Eye (tissue), 1 donor: ENCODE measurements around the gene NUP153.
"Not testable (repeated sequence)": the region's sequence is repeated elsewhere in the genome, so short reads cannot be mapped to it uniquely, and the experiment has no call there.

Experiments used
- DNase-seq: peaks from one replicate; pipeline ENCODE4 v3.0.0-alpha.2; 2015

NUP153 gene

DNA sequence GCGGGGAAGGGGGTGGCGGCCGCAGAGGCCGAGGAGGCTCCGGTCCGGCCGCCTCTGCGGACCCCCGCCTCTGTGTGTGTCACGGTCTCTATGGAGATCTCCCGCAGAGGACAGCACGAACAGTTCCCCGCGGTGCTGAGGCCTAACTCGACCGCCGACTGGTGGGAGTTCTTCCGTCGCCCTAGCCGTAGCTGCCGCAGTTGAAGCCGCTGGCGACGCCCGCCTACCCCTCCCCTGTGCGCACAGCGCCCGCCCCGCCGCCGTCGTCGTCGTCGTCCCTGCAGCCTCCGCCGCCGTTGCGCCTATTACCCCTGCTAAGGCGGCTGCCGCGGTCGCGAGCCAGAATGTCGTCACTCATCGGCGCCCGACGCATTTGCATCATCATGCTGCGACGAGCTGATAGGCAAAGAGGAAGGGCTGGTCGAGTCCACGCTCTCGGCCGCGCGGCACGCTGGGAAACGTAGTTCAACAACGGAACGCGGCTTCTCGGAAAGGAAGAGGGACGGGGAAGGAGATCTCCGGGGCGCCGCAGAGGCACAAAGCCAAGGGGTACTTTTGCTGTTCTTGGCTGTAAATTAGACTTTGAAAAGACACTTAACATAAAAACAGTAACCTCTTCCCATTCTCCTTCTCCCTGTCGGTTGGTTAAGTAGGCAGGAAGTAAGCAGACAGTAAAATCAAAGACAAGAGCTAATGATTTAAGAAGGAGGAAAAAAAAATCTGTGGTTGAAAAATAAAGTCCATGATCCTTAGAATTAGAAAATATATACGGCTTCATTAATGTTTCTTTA, at the start of gene NUP153:
TSS of gene NUP153 (minus strand) at position 346 of the 791 bp plus-strand sequence. CDS start 538 bp downstream, outside the sequence.
- DNase-seq, result peak; percentile 100

DNA sequence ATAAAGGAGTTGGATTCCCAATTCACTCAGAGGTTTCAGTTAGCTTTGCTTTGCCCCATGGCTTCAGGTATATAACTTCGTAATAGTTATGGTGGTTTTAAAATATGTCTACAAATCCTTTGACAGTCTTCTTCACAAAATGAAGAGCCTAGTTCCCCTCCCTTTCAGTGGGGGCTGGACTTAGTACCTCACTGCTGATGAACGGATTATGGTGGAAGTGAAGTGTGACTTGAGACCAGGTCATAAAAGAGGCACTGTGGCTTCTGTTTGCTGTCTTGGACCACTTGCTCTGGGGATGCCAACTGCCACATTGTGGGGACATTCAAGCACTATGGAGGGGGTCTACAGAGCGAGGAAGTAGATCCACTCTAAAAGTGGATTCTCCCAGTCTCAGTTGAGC, 47.5 kb upstream of the NUP153 start:
- no peak for DNase-seq

DNA sequence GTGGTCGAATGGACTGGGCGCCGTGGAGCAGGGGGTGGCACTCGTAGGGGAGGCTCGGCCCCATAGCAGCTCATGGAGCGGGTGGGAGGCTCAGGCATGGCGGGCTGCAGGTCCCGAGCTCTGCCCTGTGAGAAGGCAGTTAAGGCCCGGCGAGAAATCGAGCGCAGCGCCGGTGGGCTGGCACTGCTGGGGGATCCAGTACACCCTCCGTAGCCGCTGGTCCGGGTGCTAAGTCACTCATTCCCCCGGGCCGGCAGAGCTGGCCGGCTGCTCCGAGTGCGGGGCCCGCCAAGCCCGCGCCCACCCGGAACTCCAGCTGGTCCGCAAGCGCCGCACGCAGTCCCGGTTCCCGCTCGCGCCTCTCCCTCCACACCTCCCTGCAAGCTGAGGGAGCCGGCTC, 38.6 kb upstream of the NUP153 start:
- not testable (repeated sequence) for DNase-seq

- DNase-seq, result not testable (repeated sequence)
Observed at GRCh38 chr6:17744757-17745308, 38.1 kb upstream of the NUP153 start.

- DNase-seq, result no peak
Observed at GRCh38 chr6:17744019-17744756, 37.5 kb upstream of the NUP153 start.

GRCh38 chr6:17741507-17741906, 34.8 kb upstream of the NUP153 start:
- no peak for DNase-seq

DNA sequence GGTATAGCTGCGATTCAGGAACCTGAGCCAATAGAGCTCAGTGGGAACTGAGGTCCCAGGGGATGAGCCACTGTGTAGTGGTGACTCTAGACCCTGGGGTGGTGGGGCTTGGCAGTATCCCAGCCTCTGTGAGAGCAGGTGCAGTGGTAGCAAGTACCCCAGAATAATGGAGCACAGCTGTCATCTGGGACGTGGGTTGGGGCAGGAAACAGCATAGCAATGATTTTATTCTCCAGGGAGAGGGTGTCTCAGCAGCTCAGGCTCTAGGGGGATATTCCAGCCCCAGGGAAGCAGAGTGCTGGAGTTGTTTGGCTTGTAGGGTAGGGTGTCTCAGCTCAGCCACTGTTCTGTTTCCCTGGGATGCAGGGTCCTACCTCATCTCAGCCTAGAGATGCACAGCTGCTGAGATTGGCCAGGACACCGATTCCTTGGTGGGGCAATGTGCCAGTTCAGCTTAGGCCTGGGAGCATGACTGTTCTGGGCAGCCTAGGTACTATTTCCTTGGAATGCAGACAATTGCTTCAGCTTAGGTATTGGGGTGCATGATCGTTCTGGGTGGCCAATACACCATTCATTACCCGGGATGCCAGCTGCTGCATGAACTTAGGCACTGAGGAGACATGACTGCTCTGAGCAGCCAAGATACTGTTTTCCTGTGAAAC, 34.0 kb upstream of the NUP153 start:
- no peak for DNase-seq

GRCh38 chr6:17737704-17738252, 31.1 kb upstream of the NUP153 start:
- no peak for DNase-seq

GRCh38 chr6:17735311-17735710, 28.6 kb upstream of the NUP153 start:
- not testable (repeated sequence) for DNase-seq

- DNase-seq, result no peak
Observed at GRCh38 chr6:17730078-17730704, 23.5 kb upstream of the NUP153 start.

DNA sequence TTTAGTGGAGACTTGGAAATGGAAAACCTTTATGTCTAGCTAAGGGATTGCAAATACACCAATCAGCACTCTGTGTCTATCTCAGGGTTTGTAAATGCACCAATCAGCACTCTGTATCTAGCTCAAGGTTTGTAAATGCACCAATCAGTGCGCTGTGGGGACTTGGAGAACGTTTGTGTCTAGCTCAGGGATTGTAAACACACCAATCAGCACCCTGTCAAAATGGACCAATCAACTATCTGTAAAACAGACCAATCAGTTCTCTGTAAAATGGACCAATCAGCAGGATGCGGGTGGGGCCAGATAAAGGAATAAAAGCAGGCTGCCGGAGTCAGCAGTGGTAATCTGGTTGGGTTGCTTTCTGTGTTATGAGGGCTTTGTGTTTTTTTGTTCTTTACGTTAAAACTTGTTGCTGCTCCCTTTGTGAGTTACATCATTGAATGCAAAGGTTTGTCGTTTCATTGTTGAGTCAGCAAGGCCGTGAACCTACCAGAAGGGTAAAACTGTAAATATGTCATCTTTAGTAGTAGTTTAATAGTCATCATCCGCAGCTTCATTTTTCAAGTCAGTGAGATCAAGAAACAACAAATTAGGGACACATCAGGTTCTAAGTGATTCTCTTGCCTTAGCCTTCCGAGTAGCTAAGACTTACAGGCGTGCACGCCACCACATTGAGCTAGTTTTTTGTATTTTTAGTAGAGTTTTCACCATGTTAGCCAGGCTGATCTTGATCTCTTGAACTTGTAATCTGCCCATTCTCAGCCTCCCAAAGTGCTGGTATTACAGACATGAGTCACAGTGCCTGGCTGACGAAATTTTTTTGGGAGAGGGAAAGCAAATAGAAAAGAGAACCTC, 22.7 kb upstream of the NUP153 start:
- no peak for DNase-seq

- DNase-seq, result no peak
Observed at GRCh38 chr6:17728551-17729222, 22.0 kb upstream of the NUP153 start.

- DNase-seq, result peak; percentile 78
Observed at GRCh38 chr6:17725083-17725482, 18.4 kb upstream of the NUP153 start.

DNA sequence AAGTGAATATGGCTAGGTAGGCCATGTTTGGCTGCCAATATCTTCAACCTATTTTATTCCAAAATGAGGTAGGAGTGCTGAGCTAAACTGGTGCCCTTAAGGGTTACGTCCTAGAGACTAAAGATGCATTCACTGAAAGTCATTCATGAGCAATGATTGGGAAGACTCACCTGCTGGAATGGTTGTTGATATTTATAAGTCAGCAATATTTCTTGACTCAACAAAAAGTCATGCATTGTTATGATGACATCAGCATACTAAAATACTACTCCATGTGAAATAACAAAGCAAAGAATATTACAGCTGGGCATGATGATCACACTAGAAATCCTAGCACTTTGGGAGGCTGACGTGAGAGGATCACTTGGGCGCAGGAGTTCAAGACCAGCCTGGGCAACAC, 17.6 kb upstream of the NUP153 start:
- DNase-seq, result no peak

GRCh38 chr6:17721671-17722070, 14.9 kb upstream of the NUP153 start:
- no peak for DNase-seq

DNA sequence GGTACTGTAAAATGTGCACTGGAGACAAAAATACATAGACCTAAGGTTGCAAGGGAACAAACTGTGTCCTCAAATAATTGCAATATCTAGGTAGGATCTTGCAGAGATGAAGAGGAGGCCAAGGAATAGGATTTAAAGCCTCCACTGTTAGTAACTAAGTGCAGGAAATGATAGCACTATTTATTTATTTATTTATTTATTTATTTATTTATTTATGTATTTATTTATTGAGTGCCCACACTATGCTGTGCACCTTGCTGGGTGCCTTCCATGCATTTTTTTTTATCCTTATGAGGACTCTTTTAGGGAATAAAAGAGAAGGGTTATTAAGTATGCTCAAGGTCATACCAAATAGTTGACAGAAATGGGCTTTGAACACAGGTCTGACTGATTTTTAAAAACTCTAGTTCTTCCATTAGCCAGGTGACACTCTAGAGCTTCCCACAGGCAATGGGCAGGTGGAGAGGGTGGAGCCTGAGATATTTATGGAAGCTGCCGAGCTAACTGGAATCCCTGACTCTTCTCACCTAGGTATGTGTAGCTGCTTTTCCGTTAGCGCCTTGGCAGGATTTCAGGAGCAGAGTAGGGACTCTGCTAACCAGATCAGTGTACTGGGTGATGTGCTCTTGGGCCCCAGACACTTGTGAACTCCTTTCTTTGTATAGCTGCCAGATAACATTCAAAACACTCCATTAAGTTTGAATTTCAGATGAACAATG, 12.8 kb upstream of the NUP153 start:
- no peak for DNase-seq

- no peak for DNase-seq
Observed at GRCh38 chr6:17716221-17716620, 9.5 kb upstream of the NUP153 start.

DNA sequence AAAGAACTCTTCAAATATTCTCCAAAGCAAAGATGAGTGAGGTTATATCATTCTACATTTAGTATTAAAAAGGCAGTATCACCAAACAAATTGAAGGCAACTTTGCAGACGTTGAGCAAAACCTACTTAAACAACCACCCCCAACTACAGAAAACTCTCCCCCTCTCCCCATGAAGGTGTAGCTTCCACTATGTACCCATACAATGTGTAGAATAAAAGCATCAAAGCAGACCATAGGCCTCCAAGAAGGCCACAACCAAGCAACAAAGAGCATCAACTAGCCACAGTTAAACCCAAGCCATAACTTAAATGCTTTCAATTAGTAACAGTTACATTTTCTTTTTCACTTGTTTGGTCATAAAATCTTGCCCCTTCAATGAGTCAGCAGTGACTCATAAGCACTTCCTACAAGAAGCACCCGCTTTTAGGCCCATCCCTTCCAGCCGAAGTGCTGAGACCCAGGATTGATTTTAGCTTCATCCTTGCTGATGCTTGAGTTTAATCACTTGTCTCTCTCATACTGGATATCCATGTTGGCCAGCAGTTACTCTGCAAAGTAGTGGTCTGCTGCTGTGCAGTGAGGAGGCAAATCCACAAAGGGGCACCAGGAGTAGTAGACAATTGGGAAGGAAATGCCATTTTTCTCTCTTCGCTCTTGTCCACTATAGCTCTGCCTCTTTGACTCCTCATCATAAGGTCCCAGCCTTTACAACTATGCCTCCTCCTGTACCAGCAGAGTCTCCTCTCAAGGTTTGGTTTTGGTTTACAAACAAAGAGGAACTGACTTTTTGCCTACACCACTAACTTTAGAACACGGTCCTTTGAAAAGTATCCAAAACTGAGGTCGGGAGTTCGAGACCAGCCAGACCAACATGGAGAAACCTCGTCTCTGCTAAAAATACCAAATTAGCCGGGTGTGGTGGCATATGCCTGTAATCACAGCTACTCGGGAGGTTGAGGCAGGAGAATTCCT, 8.4 kb upstream of the NUP153 start:
- no peak for DNase-seq

DNA sequence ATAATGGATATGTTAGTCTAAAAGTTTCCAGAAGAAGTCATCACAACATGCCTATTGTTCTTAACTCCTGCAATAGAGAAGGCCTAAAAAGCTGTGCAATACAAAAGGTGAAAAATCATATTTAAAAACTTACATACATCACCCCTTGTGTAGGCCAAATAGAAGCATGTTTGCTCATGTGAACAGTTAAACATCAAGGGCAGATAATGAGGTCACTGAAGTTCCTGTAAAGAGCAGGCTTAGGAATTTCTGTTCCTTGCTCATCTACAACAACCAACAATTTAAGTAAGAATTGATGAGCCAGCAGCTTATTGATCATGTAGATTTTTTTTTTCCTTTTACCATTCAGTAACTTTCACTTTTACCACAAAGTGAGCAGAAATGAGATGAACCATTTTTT, 7.5 kb upstream of the NUP153 start:
- DNase-seq, result no peak
